K562 (cell line): ENCODE results near the gene CXCL14. TPM values are rescaled to one million over a fixed set of nuclear protein-coding genes. Genes with fewer than 3 reads are reported as not detected.

Experiments used
- ATAC-seq: fragments of 200-7000 bp; cut with Tn5 transposase; 3 replicates; pipeline ENCODE4 v1.9.1; 2020; ENCODE audit warnings: moderate library complexity
- BruUV-seq: library from RNA; stranded (reverse); fragments of 400-500 nt; replicated peaks from 2 replicates; lab custom pipeline; 2021; lab: Mats Ljungman, UMichigan
- CTCF ChIA-PET: fragments of 300-600 bp; formaldehyde crosslinking; extraction: SDS; loops from one replicate; lab custom pipeline; 2021; ENCODE audit warnings: low intra/inter-chr PET ratio; lab: Yijun Ruan, JAX
- POLR2A ChIA-PET: fragments of 300-600, 350-650 bp; sonication (Branson Sonifier 250); formaldehyde crosslinking; extraction: SDS; loops from one replicate; lab custom pipeline; 2021; ENCODE audit warnings: antibody characterized with exemption, inconsistent platforms; lab: Yijun Ruan, JAX
- DNase-seq, 4 experiments: peaks; one replicate each; pipeline versions ENCODE4 v3.0.0 to v3.0.0-alpha.2; 2011 to 2018; ENCODE audit warnings: low spot score in 3 of 4, mixed read lengths in 3 of 4; ENCODE audit errors: extremely low read depth in 1 of 4
- FAIRE-seq: peaks from 2 replicates; lab custom pipeline; 2011; peaks lifted over from hg19 to GRCh38; lab: Jason Lieb, UNC
- H2AFZ ChIP-seq: 2 replicates; pipeline ENCODE4 v1.6.0; 2011; ENCODE audit warnings: low read depth, low read length, control low read depth, inconsistent platforms
- H3K27ac ChIP-seq: fragments of 200-600 bp; 3 replicates; pipeline ENCODE4 v1.8.0; 2011; ENCODE audit warnings: low read depth, mild to moderate bottlenecking, control low read depth, inconsistent platforms, low read length, moderate library complexity, mixed read lengths; ENCODE audit errors: extremely low read depth
- H3K27me3 ChIP-seq, 2 experiments: fragments of 300-600 bp in 1 of 2; 2 replicates in 1 of 2; 3 replicates in 1 of 2; pipeline versions ENCODE4 v1.6.0 to v1.8.0; 2011; ENCODE audit warnings: inconsistent platforms in 2 of 2, low read length in 2 of 2, mild to moderate bottlenecking in 1 of 2, mixed read lengths in 1 of 2, moderate library complexity in 1 of 2; ENCODE audit not compliant: control insufficient read depth in 2 of 2, insufficient read depth in 2 of 2
- H3K36me3 ChIP-seq: fragments of 300-600 bp; 3 replicates; pipeline ENCODE4 v1.8.0; 2011; ENCODE audit warnings: mild to moderate bottlenecking, low read length, inconsistent platforms; ENCODE audit not compliant: control insufficient read depth, insufficient read depth
- H3K4me1 ChIP-seq, 2 experiments: fragments of 200-600 bp in 1 of 2; replicated peaks in 1 of 2; 2 replicates in 1 of 2; 3 replicates in 1 of 2; pipeline versions ENCODE4 v1.5.1 to v1.8.0; 2011; ENCODE audit warnings: inconsistent platforms in 2 of 2, low read length in 2 of 2, mild to moderate bottlenecking in 1 of 2, mixed read lengths in 1 of 2, moderate library complexity in 1 of 2; ENCODE audit not compliant: control insufficient read depth in 2 of 2, insufficient read depth in 2 of 2
- H3K4me2 ChIP-seq: 2 replicates; pipeline ENCODE4 v1.6.1; 2011; ENCODE audit warnings: low read length, control low read depth, inconsistent platforms, mixed read lengths; ENCODE audit not compliant: insufficient read depth
- H3K4me3 ChIP-seq: fragments of 200-600 bp; sonication (generic), shearing (Covaris generic); 2 replicates; pipeline ENCODE4 v1.5.1; 2016; ENCODE audit warnings: control low read depth, inconsistent platforms
- H3K79me2 ChIP-seq: fragments of 200-600 bp; 3 replicates; pipeline ENCODE4 v1.8.0; 2011; ENCODE audit warnings: low read length, inconsistent platforms; ENCODE audit not compliant: control insufficient read depth, insufficient read depth
- H3K9ac ChIP-seq, 2 experiments: 2 replicates each; pipeline versions ENCODE4 v1.6.0 to v1.6.1; 2011; ENCODE audit warnings: low read depth in 2 of 2, low read length in 2 of 2, control low read depth in 1 of 2, inconsistent platforms in 1 of 2, mild to moderate bottlenecking in 1 of 2, mixed read lengths in 1 of 2; ENCODE audit not compliant: insufficient read depth in 1 of 2
- H3K9me1 ChIP-seq: one replicate; pipeline ENCODE4 v1.6.0; 2011; ENCODE audit warnings: inconsistent platforms, mild to moderate bottlenecking, low read length, moderate library complexity; ENCODE audit not compliant: control insufficient read depth, insufficient read depth
- H3K9me3 ChIP-seq: replicated peaks from 2 replicates; pipeline ENCODE4 v1.5.1; 2011; ENCODE audit warnings: low read depth, low read length, inconsistent platforms; ENCODE audit not compliant: control insufficient read depth, insufficient read depth
- H4K20me1 ChIP-seq: replicated peaks from 2 replicates; pipeline ENCODE4 v1.6.1; 2011; ENCODE audit warnings: low read length, inconsistent platforms, mixed read lengths; ENCODE audit not compliant: control insufficient read depth, insufficient read depth
- C11orf30 ChIP-seq: fragments of 450-650 bp; IDR thresholded peaks from 2 replicates; pipeline ENCODE4 v1.6.1; 2016; ENCODE audit warnings: low read depth, mild to moderate bottlenecking
- FOXK2 ChIP-seq, 2 experiments: fragments of 450-650 bp; IDR thresholded peaks in 1 of 2; conservative IDR thresholded peaks in 1 of 2; 2 replicates each; pipeline ENCODE4 v1.6.1; 2016; ENCODE audit warnings: low read depth in 2 of 2, mild to moderate bottlenecking in 1 of 2
- HMGN3 ChIP-seq: IDR thresholded peaks from 2 replicates; pipeline ENCODE4 v1.6.1; 2011; ENCODE audit warnings: borderline replicate concordance, low read depth, mild to moderate bottlenecking, mixed read lengths, low read length; ENCODE audit not compliant: insufficient read length; ENCODE audit errors: extremely low read depth
- JUNB ChIP-seq: fragments of 450-650 bp; formaldehyde crosslinking; conservative IDR thresholded peaks from 2 replicates; pipeline ENCODE4 v1.4.0; 2020; ENCODE audit warnings: mild to moderate bottlenecking
- NCOA1 ChIP-seq: fragments of 450-650 bp; IDR thresholded peaks from 2 replicates; pipeline ENCODE4 v1.6.1; 2016; ENCODE audit warnings: low read depth
- TAF7 ChIP-seq: fragments of 450-650 bp; IDR thresholded peaks from 2 replicates; pipeline ENCODE4 v1.6.1; 2016; ENCODE audit warnings: missing genetic modification characterization, missing compliant biosample characterization
- ZBTB11 ChIP-seq, 3 experiments: fragments of 200-800 bp in 1 of 3; fragments of 250-450 bp in 1 of 3; fragments of 450-650 bp in 1 of 3; sonication (Bioruptor Pico) in 1 of 3; sonication (Bioruptor generic) in 1 of 3; formaldehyde crosslinking in 1 of 3; IDR thresholded peaks; 2 replicates each; pipeline versions ENCODE4 v1.6.1 to v1.8.0; 2016 to 2022; ENCODE audit warnings: mild to moderate bottlenecking in 2 of 3, missing genetic modification characterization in 2 of 3, missing compliant biosample characterization in 1 of 3, moderate library complexity in 1 of 3
- ZNF124 ChIP-seq: sonication (generic); formaldehyde crosslinking; IDR thresholded peaks from 2 replicates; pipeline ENCODE4 v1.8.1; 2022; ENCODE audit warnings: missing genetic modification reagents
- ZNF316 ChIP-seq: fragments of 450-650 bp; IDR thresholded peaks from 2 replicates; pipeline ENCODE4 v1.6.1; 2016
- ZNF512 ChIP-seq: IDR thresholded peaks from 2 replicates; pipeline ENCODE4 v1.6.1; 2016; ENCODE audit warnings: missing genetic modification characterization, missing compliant biosample characterization
- ZNF695 ChIP-seq: fragments of 450-650 bp; formaldehyde crosslinking; IDR thresholded peaks from 2 replicates; pipeline ENCODE4 v1.4.0; 2020; ENCODE audit warnings: mild to moderate bottlenecking, moderate library complexity
- WGBS: fragments of 100-300 bp; shearing (Covaris generic); methylation state at CpG from one replicate; pipeline ENCODE4 v1.1.6; 2016; ENCODE audit warnings: low coverage, mixed read lengths; ENCODE audit not compliant: insufficient coverage; ENCODE audit errors: missing lambda C conversion rate; 5-methylcytosine and 5-hydroxymethylcytosine counted together
- in situ Hi-C: fragments of 300-500 bp; cut with MboI; formaldehyde crosslinking; loops from 4 replicates; pipeline ENCODE4 v1.15.0; 2018; ENCODE audit warnings: inconsistent platforms, mixed read lengths
- intact Hi-C: fragments of 100-400 bp; cut with micrococcal nuclease; formaldehyde crosslinking; loops from 2 replicates; pipeline ENCODE4 v1.14.2; 2022
- polyA plus RNA-seq, 8 experiments: library from polyadenylated mRNA; depleted of rRNA in 4 of 8; stranded (reverse) in 5 of 8; unstranded in 3 of 8; fragments of >200 nt; fragmentation: Nextera tagmentation in 2 of 8; fragmentation: Illumina TruSeq in 1 of 8; extraction: Ambion mirVana in 2 of 8; extraction: Trizol in 1 of 8; gene quantifications; 2 replicates each; pipeline versions ENCODE4 v1.2.1 to v1.2.3, GENCODE V29; 2011 to 2014; ENCODE audit warnings: inconsistent platforms in 1 of 8, missing spikeins in 1 of 8
- total RNA-seq, 7 experiments: library from RNA; depleted of rRNA in 6 of 7; stranded (reverse); fragments of >200 nt in 6 of 7; fragmentation: Illumina TruSeq in 2 of 7; extraction: Trizol in 2 of 7; gene quantifications; 2 replicates each; pipeline versions ENCODE4 v1.2.1 to v1.2.3, GENCODE V29; 2011 to 2021; ENCODE audit warnings: low replicate concordance in 1 of 7
- TF ChIP-seq, protein P1 (sequence below): fragments of 250-450 bp; sonication (Bioruptor Pico); IDR thresholded peaks from 2 replicates; pipeline ENCODE4 v1.5.0; 2020; ENCODE audit warnings: mild to moderate bottlenecking, borderline replicate concordance

Gene CXCL14
- total and polyA plus RNA-seq, 9 of the 15 experiments (the other 6 are each of a cell fraction or from before 2014, with no cell fraction given): not detected

- Histone ChIP-seq H3K27me3 (peaks cover 0 to 25% of the 10 kb centered on the region in 2 experiments; a peak in 4 of 5 replicates), H3K4me2 (no peak overlapping the region), H3K9ac (no peak overlapping the region), H3K79me2 (no peaks in the 10 kb centered on the region), H3K9me3 (no peaks in the 10 kb centered on the region), H3K9me1 (no peaks in the 10 kb centered on the region), H3K4me3 (no peak overlapping the region), H3K4me1 (peaks cover 0 to 10% of the 10 kb centered on the region in 2 experiments; a peak in 2 of 5 replicates), H2AFZ (no peak overlapping the region), H4K20me1 (peaks cover 8% of the 10 kb centered on the region; the same call in 1 of the 2 replicates), H3K27ac (no peak overlapping the region), H3K36me3 (no peaks in the 10 kb centered on the region)
- in situ Hi-C loops (no loop called here), intact Hi-C loops (no loop called here)
- FAIRE-seq: no peak
- BruUV-seq: no TSS peak
- no peak for ATAC-seq
- CTCF ChIA-PET: no interaction called here
- POLR2A ChIA-PET: interaction anchor here (0.8 kb wide), 1 partner anchor 90 kb away, joined by 3 read pairs; no protein-coding TSS in a partner anchor
- 9% methylated on average over 8 of the region's 8 CpGs for WGBS
- DNase-seq: no peak
- TF ChIP-seq ZBTB11 (CRISPR knock-in tag; IDR thresholded peaks at IDR 0.05) (no peak), C11orf30 (no peak), NCOA1 (no peak), HMGN3 (no peak), ZNF316 (no peak), FOXK2 (conservative IDR thresholded peaks at IDR 0.05 in 1 of 2, IDR thresholded peaks at IDR 0.05 in 1 of 2; ENCODE audit: low read depth in 2 of 2) (no peak), JUNB (no peak), ZNF512 (tag) (no peak), TAF7 (tag) (no peak), ZNF124 (CRISPR knock-in tag) (no peak), ZNF695 (CRISPR knock-in tag) (no peak)
- TF ChIP-seq, protein P1, sequence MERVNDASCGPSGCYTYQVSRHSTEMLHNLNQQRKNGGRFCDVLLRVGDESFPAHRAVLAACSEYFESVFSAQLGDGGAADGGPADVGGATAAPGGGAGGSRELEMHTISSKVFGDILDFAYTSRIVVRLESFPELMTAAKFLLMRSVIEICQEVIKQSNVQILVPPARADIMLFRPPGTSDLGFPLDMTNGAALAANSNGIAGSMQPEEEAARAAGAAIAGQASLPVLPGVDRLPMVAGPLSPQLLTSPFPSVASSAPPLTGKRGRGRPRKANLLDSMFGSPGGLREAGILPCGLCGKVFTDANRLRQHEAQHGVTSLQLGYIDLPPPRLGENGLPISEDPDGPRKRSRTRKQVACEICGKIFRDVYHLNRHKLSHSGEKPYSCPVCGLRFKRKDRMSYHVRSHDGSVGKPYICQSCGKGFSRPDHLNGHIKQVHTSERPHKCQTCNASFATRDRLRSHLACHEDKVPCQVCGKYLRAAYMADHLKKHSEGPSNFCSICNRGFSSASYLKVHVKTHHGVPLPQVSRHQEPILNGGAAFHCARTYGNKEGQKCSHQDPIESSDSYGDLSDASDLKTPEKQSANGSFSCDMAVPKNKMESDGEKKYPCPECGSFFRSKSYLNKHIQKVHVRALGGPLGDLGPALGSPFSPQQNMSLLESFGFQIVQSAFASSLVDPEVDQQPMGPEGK: no peak
Measured at GRCh38 chr5:135547590-135548254, 31.1 kb downstream of the CXCL14 start.
